GM19455 (cell line): ENCODE data around the gene CNNM3.
"Not testable (repeated sequence)": the region's sequence is repeated elsewhere in the genome, so short reads cannot be mapped to it uniquely, and the experiment has no call there.

ENCODE experiments used
- ATAC-seq: cut with Tn5 transposase; IDR thresholded peaks from one replicate; pipeline ENCODE4 v1.9.1; 2021; ENCODE audit not compliant: unreplicated experiment

Gene CNNM3

GRCh38 chr2:96816127-96816835 is at the start of gene CNNM3:
Gene CNNM3 (plus strand): TSS chr2:96816268. CDS start chr2:96816278, 10 bp downstream.
- ATAC-seq: peak; percentile 86

- no peak for ATAC-seq
These were observed 48.8 kb upstream of the CNNM3 start for GRCh38 chr2:96767135-96767871.

GRCh38 chr2:96768083-96768561 is 47.9 kb upstream of the CNNM3 start:
- no peak for ATAC-seq

GRCh38 chr2:96769814-96770213 is 46.3 kb upstream of the CNNM3 start:
- ATAC-seq: no peak

- no peak for ATAC-seq
These were observed 45.4 kb upstream of the CNNM3 start for GRCh38 chr2:96770442-96771202.

- no peak for ATAC-seq
These were observed 44.1 kb upstream of the CNNM3 start for GRCh38 chr2:96771796-96772618.

- no peak for ATAC-seq
These were observed 43.0 kb upstream of the CNNM3 start for GRCh38 chr2:96772903-96773671.

GRCh38 chr2:96773922-96774321 is 42.1 kb upstream of the CNNM3 start:
- no peak for ATAC-seq

- no peak for ATAC-seq
These were observed 40.9 kb upstream of the CNNM3 start for GRCh38 chr2:96775160-96775559.

GRCh38 chr2:96783388-96783787 is 32.7 kb upstream of the CNNM3 start:
- no peak for ATAC-seq

GRCh38 chr2:96787411-96787810 is 28.7 kb upstream of the CNNM3 start:
- ATAC-seq: no peak

- ATAC-seq: no peak
These were observed 27.4 kb upstream of the CNNM3 start for GRCh38 chr2:96788442-96789244.

GRCh38 chr2:96789245-96789617 is 26.8 kb upstream of the CNNM3 start:
- ATAC-seq: no peak

- ATAC-seq: no peak
These were observed 23.0 kb upstream of the CNNM3 start for GRCh38 chr2:96792772-96793749.

- ATAC-seq: no peak
These were observed 21.0 kb upstream of the CNNM3 start for GRCh38 chr2:96795076-96795475.

- ATAC-seq: not testable (repeated sequence)
These were observed 19.6 kb upstream of the CNNM3 start for GRCh38 chr2:96796497-96796896.

GRCh38 chr2:96797066-96797625 is 18.9 kb upstream of the CNNM3 start:
- no peak for ATAC-seq
